NCI-H510A treated with DMSO at 0.1 percent for 48 hours (cell line): Measurements from ENCODE around the gene SMIM24.
A peak's percentile ranks its signal among the peaks of the same experiment; 100 is the strongest.
"Not testable (repeated sequence)": the region's sequence is repeated elsewhere in the genome, so short reads cannot be mapped to it uniquely, and the experiment has no call there.

ENCODE experiments used
- DNase-seq: peaks from one replicate; lab custom pipeline; 2025; lab: John Stamatoyannopoulos, UW

Gene SMIM24

GRCh38 chr19:3514930-3515329 lies 34.6 kb upstream of the SMIM24 start:
- DNase-seq: no peak

DNA sequence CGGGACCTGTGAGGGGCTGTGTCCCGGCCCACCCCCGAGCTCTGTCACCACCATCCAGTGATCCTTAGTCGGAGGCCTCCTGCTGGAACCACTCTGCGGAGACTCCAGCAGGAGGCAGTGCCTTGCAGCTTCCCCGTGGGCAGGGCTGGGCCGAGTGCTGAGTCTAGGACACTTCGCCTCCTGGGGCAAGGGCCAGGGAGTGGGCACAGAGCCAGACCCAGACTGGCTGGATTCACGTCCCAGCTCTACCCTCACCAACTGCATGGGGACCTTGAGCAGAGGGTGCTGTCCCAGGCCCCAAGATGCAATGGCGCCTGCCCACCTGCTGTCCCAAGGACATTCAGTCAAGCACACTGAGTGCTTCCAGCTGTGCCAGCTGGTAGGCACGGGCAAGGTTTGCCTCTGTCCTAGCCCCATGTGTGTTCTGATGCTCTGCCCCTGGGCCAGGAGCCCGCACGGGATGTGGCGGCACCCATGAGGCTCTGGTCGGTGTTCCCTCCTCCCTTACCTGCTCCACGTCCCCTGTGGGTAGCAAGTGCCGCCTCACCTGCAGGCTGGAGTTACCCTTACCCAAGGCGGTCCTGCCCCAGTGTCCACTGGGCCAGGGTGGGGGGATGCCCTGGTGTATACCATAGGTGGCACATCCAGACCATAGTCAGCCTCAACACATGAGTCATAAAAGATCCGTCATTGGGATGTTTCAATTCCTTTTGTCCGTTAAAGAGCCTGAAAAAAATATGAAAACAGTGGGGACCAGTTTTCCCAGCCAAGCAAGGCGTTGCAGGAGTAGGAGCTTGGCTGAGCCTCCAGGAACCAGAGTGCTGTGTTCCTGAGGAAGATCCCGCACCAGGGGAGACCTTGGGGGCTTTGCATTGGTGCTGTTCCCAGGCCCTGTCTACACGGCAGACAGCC lies 33.2 kb upstream of the SMIM24 start:
- no peak for DNase-seq

- DNase-seq: no peak
Observed at GRCh38 chr19:3512562-3513228, 32.4 kb upstream of the SMIM24 start.

DNA sequence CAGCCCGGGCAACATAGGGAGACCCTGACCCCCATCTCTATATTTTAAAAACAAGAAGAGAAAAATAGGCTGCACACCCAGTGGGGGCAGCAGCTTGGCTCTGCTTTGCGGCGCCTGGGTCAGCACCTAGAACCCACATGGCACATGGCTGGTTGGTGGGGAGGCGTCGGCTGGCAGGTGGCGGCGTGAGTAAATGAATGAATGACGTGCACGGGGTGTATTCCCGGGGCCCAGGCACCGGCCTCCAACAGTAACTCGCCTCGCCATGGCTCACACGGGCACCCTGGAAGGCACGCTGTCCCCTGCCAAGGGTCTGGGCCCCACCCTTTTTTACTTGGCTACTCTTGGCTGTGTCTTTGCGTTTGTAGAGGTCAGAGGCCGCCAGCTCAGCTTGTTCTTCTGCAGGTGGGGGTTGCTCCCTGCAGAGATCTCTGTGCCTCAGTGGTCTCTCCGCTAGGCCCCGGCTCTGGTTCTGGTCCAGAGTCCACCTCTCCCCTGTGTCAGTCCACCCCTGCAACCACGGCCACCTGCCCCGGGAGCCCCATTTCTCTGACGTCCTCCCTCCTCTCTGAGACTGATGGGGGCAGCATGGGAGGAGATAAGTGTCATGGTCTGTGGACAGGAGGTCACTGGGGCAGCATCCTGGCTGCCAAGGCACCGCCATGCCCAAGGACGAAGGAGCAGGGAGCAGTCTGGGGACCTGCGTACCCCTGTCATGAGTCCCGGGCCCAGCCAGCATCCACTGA lies 31.4 kb upstream of the SMIM24 start:
- no peak for DNase-seq

- DNase-seq: no peak
Observed at GRCh38 chr19:3510727-3511126, 30.4 kb upstream of the SMIM24 start.

GRCh38 chr19:3509566-3509989 lies 29.3 kb upstream of the SMIM24 start:
- DNase-seq: no peak

DNA sequence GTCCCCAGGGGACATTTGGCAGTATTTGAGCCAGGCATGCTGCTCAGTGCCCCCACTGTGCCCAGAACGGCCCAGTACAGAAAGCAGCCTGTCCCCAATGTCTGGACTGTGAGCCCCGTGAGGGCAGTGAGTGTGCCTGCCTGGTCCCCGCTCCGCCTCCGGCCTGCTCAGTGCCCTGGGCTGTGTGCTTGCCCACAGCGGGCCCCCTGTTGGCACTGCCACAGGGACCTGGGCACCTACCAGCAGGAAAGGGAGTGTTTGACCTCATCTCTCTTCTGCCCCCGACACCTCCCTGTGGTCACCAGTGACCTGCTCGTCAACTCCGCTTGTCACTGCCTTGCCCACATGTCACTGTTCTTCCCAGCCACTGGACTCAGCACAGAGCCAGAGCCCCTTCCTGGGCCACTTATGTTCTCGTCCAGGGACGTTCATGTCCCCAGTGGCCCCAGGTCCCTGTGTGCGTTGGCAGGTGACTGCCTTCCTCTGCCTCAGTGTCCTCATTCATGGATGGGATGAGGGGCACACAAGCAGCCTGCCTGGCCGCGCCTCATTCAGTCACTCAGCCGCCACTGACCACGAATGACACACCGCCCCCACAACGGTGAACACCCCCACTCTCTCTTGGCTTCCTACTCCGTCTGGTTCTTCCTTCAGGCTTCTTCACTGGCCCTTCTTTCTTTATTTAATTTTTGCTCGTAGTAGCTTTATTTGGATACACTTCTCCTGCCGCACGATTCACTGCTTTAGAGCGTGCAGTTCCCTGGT lies 28.6 kb upstream of the SMIM24 start:
- no peak for DNase-seq

- not testable (repeated sequence) for DNase-seq
Observed at GRCh38 chr19:3508121-3508661, 27.9 kb upstream of the SMIM24 start.

DNA sequence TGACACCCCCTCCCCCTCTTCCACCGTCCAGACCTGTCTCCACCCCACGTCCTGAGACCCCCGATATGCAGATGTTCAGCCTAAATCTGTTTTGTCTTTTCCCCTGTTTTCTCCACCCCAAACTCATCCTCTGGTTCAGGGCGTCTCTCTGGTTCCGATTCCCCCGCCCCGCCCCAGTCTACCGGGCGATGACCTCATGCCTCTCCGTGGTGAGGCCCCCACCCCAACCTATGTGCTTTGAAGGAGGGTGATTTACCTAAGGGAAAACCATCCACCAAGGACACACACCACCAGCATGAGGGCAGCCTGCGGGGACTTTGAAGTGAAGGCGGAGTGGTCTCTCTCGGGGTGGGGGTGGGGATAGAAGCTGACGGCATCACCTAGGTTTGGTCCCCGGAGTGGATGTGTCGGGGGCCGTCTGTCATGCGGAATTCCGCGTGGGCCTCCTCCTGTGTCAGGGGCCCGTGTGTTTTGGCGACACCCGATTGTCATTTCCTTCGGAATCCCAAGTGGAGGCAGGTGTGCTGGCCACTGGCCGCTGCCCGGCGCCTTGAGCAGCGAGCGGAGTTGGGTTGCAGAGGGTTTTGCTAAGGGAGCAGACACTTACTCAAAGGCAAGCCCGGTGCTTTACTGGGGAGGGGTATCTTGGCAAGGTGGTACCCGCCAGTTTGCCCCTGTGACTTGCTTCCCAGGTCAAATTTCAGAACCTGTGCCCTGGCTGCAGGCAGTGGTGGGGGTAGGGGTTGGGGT lies 27.2 kb upstream of the SMIM24 start:
- no peak for DNase-seq

DNA sequence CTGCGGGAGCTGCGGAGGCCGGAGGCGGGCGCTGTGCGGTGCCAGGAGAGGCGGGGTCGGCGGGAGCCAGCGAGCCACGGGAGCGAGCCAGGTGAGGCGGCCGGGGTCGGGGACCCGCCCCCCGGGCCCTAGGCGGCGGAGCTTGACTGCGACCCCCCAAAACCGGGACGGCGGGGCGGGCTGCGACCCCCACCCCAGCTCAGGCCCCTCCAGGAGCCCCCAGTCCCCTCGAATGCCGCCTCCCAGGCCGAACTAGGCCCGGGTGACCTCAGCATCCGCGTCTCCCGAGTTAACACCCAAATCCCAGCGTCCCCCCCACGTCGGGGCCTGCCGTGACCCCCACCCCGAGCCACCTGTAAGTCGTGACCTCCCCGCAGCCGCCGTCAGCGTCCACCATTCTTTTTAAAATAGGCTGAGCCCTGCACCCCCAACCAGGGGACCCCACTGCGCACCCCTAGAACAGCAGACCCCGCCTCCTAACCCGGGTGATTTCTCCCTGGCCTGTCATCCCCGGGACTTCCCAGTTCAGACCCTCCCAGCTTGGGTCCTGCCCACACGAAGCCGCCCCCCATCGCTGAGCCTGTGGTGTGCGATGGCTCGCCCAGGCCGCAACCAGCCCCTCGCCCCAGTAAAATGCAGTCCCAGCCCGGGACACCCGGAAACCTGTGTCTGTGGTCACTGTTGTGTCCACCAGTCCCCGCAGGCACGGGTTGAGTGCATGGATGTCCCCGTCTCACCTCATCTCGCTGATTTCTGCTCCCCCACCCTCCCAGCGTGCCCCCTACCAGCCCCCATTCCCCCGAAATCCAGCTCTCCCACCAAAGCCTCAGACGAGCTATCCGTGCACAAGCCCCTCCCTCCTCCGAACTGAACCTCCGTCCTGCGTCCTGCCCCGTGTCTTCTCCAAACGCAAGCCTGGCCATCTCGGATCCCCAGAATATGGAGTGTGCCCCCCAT lies 26.3 kb upstream of the SMIM24 start:
- no peak for DNase-seq

- peak; percentile 89 for DNase-seq
Observed at GRCh38 chr19:3505598-3506383, 25.5 kb upstream of the SMIM24 start, which contains the start of gene FZR1. TSS of gene FZR1 (plus strand) at chr19:3506311. CDS start at chr19:3522990, 16,679 bp downstream.

- DNase-seq: no peak
Observed at GRCh38 chr19:3504735-3505134, 24.4 kb upstream of the SMIM24 start.

DNA sequence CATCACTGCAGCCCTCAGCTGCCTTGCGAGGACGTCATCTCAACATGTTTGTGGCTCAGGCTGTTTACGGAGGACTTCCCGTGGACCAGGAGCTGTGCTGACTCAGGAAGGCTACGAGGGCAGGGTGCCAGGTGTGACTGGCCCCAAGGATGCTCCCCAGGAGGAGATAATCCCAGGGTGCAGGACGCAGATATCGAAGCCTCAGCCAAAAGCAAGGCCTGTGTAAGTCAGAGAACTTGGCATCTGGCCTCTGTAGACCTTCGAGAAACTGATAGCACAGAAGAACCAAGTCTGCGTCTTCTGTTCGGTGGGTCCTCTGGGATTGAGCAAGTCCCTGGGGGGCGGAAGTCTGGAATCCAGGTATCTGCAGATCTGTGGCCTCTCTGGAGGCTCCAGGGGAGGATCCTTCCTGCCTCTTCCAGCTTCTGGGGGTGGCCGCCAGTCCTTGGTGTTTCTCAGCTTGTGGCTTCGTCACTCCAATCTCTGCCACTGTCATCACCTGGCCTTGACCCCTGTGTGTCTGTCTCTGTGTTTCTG lies 22.8 kb upstream of the SMIM24 start:
- DNase-seq: no peak

GRCh38 chr19:3501780-3502179 lies 21.5 kb upstream of the SMIM24 start:
- DNase-seq: no peak

GRCh38 chr19:3500429-3501101 lies 20.2 kb upstream of the SMIM24 start, which contains the start of gene DOHH:
TSS of gene DOHH (minus strand) at chr19:3500674. CDS start at chr19:3496814, 3,860 bp downstream.
- DNase-seq: peak; percentile 83

GRCh38 chr19:3499738-3500428 lies 19.6 kb upstream of the SMIM24 start:
- no peak for DNase-seq
